HL-60/S4 treated with retinoic acid at 250 ng/mL for 4 days and 3 days (cell line): Measurements from ENCODE around the gene CD151.

ENCODE experiments used
- in situ Hi-C: fragments of 300-500 bp; cut with MboI; formaldehyde crosslinking; loops from 2 replicates; pipeline ENCODE4 v1.7.0; 2022; ENCODE audit warnings: low sequenced_read_pairs

The CD151 gene

DNA sequence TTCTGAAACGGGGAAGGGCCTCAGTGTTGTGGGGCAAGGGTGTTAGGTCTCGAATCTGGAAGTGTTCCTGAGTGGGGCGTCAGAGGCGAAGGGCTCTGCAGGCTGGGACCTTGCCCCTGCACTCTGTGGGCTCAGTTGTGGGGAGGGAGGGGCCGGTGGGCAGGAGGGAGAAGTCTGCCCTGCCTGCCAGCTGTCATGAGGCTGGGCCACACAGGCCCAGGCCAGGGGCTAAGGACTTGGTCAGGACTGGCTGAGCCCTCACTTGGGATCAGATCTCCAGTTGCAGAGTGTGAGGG, 4.9 kb upstream of the CD151 start, which contains the start of gene CRACR2B:
Gene CRACR2B, plus strand, starts transcription at position 23 of the 296 bp plus-strand sequence. CDS start 689 bp downstream, outside the sequence.
- in situ Hi-C loops = no loop called here

DNA sequence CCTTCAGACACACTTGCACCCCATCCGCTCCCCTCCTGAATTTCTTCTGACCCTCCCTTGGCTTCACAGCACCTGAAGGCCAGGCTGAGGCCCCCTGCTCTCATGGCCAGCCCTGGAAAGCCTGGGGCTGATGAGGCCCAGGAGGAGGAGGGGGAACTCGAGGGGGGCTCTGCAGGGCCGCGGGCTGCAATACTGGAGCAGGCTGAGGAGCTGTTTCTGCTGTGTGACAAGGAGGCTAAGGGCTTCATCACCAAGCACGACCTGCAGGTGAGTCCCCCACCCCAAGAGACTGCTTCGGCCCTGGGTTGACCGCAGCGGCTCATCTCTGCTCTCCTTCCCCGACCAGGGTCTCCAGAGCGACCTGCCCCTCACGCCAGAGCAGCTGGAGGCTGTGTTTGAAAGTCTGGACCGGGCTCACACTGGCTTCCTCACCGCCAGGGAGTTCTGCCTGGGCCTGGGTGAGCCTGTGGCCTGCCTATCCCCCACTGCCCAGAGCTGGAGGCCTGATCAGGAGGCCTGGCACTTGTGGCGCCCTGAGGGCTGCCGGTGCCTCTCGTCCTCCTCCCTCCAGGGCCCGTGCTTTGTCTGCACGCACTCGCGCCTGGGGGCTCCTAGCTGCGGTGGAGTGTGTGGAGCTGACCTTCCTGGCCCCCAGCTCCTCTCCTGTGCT, 4.1 kb upstream of the CD151 start:
- in situ Hi-C loops = no loop called here

DNA sequence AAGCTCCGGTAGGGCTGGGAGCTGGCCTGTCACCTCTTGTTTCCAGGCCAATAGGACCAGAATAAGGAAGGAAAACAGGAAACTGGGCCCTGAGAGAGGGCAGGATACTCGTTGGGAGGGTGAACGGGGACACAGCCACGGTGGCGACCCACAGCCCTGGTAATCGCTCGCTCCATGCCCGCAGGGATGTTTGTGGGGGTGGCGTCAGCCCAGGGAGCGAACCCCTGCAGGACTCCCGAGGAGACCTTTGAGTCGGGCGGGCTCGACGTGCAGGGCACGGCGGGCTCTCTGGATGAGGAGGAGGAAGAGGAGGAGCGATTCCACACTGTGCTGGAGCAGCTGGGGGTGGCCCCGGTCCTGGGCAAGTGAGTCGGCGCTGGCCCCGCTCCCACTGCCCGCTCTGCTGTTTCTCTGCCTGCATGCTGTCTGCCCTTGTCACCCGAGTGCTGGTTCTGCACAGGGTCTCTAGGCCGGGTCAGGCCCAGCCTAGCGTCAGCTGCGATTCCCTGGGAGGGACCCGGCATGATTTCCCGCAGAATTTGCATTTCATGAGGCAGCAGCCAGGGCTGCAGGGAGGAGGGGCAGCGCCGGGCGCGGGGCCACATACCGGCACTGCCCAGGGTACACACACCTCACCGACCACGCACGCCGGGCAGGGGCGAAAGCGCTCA, 3.4 kb upstream of the CD151 start:
- in situ Hi-C loops = no loop called here

DNA sequence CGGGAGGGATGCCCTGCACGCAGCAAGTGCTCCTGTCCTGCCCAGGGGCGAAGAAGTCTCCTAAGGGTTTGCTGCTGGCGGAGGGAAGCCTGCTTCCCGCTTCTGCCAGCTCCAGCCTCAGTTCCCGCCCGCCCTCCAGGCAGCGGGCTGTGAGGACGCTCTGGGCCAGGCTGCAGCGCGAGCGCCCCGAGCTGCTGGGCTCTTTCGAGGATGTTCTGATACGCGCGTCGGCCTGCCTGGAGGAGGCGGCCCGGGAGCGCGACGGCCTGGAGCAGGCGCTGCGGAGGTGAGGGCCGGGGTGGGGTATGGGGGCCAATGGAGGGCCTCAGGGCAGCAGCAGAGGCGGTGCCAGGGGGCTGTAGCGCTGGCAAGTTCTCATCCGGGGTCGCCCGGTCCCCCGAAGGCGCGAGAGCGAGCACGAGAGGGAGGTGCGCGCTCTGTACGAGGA, 2.9 kb upstream of the CD151 start:
- in situ Hi-C loops = no loop called here

DNA sequence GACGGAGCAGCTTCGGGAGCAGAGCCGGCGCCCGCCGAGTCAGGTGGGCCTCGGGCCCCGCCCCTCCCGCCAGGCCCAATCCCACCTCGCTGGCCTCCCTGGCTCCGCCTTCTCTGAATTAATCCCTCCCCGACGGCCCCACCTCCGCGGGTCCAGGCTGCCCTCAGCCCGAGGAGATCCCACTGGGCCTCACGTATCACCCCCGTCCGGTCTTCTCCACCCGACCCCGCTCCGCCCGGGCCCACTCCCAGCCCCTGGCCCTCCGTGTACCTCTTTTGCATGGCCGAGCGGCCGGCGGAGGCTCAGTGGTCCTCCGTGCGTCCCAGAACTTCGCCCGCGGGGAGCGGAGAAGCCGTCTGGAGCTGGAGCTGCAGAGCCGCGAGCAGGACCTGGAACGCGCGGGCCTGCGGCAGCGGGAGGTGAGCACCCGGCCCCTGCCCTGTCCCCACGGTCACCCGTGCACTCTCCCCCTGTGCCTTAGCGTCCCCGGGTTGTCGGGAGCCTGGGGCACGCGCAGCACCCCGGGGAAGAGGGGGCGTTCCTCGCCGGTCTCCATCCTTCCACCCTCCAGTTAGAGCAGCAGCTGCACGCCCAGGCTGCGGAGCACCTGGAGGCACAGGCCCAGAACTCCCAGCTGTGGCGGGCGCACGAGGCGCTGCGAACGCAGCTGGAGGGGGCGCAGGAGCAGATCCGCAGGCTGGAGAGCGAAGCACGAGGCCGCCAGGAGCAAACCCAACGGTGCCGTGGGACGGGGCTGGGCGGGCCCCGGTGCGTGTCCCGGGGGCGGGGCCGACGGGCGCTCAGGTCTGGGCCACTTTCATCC, 2.2 kb upstream of the CD151 start:
- in situ Hi-C loops = no loop called here

DNA sequence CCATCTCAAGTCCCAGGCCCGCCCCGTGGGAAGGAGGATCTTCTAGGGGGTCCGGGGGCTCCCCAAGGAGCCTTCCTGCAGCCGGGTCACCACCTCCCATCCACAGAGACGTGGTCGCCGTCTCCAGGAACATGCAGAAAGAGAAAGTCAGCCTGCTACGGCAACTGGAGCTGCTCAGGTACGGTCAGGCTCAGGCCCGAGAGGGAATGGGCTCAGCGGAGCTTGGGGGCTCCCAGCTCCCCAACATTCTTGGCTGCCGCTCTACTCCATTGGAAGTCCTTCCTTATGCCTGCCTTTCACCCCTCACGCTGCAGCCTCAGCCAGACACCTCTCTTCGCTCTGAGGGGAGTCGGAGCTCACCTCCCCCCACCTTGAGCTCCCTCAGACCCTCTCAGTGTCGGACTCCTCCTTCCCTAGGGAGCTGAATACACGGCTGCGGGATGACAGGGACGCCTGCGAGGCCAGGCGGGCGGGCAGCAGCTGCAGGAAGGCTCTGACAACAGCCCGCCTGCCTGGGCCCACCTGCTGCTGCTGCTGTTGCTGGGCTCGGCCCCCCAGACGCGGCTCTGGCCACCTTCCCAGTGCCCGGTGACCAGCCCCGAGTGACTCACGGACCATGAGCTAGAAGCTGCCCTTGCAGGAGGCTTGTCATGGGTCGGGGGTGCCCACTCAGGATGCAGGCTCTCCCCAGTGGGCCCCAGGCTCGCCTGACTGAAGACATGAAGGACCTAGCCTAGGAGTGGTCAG, 1.5 kb upstream of the CD151 start:
- in situ Hi-C loops = no loop called here

DNA sequence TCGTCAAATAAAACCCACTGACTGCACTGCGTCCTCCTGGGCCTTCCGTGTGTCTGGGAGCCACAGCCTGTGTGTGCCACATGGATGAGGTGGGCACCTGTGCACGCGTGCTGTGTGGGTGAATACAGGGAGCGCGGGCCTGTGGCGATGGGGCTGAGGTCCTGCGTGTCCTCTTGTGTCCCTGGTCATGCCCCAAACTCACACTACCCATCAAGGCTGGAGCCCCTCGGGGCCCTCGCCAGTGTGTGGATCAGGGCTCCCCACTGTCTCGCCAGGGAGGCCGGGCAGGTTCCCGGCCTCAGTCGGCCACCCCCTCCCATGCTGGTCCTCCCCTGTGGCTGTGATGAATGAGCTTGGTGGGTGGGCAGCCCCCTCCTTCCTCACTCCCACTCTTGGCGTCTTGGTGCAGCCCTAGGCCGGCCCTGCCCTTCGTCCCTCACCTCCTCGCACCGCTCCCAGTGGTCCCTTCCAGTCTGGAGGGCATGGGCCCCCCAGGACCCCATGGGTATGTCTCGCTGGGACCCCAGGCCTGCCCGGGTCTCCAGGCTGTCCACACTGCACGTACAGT, 707 bp upstream of the CD151 start:
- in situ Hi-C loops = no loop called here

DNA sequence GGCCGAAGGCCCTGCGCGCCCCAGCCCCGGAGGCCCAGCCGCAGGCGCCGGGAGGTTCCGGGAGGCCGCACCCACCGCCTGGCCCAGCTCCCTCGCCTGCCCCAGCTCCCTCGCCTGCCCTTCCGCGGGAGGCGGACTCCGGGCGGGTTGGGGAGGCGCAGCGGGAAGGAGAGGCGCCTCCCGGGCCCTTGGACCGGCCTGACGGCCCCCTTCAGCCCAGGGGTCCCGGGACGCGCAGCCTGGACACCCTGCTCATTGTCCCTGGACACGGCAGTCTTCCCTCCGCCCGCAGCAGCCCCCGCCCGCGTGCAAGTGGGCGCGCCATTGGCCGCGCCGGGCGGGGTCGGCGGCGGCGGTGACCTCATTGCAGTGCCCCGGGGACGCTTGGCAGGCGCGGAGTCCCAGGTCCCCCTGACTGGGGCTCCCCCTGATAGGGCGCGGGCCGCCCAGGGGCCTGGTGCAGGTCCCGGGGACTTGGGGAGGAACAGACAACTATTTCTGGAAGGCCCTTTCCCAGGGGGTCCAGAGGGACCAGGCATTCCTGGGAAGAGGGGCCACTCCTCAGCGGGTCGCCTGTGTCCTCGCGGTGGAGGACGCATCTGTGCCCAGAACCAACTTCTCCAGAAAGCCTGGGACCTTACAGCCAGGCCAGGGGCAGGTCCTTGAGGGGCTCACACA, 501 bp downstream of the CD151 start:
- in situ Hi-C loops = no loop called here

DNA sequence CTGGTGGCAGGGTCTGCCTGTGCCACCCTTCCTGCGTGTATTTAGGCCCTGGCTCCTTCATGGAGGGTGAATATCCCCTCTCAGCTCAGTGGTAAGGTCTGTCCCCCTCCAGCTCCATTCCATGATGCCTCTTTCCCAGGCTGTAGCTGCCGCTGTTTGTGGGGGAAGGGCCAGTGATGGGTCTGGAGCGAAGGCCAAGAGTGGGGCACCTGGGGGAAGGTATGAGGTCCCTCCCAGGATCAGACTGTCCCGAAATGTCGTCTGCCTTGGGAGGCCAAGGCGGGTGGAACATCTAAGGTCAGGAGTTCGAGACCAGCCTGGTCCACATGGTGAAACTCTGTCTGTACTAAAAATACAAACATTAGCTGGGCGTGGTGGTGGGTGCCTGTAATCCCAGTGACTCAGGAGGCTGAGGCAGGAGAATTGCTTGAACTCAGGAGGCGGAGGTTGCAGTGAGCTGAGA, 1.1 kb downstream of the CD151 start:
- in situ Hi-C loops = no loop called here

DNA sequence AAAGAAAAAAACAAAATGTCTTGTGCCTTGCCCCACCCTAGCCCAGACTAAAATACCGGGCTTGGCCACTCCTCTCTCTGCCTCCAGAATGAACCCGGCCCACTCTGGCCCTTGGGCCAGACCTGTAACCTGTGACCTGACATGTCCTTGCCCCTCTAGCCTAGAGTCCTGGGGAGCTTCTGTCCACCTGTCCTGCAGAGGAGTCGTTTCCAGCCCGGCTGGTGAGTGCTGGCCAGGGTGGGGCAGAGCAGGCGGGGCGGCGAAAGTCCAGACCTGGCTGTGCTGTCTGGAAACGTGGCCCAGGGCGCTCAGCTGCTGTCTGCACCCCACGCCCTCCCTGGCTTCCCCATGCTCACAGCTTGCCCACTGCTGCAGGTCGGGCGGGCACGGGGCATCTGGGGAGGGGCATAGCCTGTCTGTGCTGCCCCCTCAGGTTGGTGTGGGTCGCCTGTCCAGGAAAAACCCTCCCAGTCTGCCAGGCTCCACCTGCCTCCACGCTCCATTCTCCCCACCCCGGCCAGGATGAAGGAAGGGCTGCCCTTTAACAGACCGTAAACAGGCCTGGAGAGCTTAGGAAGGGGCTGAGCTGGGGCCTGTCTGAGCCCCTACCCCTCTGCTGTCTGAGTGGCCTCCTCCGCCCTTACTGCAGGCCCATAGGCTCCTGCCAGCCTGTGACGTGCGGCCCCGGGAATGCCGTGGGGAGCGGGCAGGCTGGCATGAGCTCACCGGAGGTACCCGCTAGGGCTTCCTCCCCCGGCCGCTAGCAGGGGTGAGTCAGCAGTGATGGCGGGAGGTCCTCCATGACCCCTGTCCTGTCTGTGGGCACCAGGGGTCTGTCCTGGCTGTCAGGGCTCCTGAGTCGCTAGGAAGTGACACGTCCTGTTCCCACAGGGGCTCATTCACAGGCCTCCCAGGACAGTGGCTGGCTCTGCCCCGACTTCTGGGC, 1.9 kb downstream of the CD151 start:
- in situ Hi-C loops = no loop called here

DNA sequence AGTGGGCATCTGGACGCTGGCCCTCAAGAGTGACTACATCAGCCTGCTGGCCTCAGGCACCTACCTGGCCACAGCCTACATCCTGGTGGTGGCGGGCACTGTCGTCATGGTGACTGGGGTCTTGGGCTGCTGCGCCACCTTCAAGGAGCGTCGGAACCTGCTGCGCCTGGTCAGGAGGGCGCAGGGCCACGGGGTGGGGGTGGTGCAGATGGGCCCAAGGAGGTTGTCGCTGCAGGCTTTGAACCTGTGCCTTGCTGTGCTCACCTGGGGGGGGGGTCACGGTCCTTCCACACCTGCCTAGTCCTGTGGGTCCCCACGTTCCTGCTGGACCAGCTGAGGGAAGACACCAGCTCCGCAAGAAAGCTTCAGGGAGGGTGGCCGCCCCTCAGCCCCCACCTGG, 3.5 kb downstream of the CD151 start:
- in situ Hi-C loops = no loop called here

DNA sequence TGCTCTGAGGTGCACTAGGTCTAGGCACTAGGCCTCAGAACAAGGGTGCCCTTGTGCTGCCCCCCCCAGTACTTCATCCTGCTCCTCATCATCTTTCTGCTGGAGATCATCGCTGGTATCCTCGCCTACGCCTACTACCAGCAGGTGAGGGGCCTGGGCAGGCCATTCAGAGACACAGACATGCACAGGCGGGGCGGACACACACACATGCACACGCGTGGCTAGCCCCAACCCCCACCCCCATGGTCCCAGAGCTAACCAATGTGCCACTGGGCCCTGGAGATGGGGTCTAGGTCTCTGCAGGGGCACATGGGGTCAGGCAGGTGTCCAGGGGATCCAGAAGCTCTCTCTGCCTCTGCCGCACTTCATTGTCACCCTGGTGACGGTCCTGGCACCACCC, 3.9 kb downstream of the CD151 start:
- in situ Hi-C loops = no loop called here

DNA sequence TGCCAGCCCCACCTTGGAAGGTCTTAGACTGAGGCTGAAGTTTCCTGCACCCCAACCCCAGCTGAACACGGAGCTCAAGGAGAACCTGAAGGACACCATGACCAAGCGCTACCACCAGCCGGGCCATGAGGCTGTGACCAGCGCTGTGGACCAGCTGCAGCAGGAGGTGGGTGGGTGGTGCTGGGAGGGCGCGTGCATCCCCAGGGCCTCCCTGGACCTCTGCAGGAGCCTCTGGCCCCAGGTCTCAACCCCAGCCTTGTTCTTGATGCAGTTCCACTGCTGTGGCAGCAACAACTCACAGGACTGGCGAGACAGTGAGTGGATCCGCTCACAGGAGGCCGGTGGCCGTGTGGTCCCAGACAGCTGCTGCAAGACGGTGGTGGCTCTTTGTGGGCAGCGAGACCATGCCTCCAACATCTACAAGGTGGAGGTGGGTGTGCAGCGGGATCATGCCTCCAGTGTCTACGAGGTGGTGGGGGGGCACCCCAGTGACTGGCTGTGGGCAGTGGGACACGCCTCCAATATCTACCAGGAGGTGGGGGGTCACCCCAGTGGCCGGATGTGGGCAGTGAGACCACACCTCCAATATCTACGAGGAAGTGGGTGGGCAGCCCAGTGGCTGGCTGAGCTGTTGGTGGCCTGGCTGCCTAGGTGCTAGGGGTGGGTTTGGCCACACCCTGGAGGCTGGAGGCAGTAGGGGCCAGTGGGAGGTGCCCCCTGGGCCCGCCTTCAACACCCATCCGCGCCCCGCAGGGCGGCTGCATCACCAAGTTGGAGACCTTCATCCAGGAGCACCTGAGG, 4.6 kb downstream of the CD151 start:
- in situ Hi-C loops = no loop called here

DNA sequence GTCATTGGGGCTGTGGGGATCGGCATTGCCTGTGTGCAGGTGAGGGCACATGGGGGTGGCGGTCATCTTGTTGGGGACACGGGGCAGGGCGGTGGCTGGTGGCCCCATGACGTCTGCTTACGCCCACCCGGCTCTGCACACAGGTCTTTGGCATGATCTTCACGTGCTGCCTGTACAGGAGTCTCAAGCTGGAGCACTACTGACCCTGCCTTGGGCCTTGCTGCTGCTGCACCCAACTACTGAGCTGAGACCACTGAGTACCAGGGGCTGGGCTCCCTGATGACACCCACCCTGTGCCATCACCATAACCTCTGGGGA, 5.2 kb downstream of the CD151 start:
- in situ Hi-C loops = no loop called here

DNA sequence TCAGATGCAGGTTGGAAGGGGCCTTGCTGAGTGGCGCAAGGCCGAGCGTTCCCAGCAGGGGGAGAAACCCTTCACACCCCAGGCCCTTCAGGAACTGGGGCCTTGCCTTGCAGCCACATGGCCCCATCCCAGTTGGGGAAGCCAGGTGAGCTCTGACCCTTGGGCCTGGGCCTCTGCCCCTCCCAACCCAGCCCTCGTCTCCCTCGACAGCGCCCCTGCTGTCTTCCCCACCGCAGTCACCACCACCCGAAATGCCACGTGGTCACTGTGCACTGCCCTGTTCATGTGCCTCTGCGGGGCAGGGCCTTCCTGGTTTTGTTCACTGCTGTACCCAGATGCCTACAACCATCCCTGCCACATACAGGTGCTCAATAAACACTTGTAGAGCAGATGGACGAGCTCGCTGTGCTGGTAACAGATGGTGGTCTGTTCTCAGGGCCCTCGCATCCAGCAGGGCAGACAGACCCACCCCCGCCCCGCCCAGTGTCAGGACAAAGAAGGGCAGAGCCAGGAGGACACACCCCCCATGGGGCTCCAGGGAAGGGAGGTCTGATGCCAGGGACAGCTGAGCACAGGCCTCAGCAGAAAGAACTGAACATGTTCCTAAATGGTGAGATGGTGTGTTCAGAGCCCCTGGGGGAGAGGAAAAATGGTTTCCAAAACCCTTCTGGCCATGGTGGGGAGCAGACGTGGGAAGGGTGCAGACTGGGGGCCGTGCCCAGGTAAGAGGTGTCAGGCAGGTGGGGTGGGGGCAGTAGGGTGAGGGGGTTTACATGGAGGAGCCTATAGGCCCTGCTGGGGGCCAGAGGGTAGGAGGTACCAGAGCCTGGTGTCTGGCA, 5.9 kb downstream of the CD151 start:
- in situ Hi-C loops = no loop called here

DNA sequence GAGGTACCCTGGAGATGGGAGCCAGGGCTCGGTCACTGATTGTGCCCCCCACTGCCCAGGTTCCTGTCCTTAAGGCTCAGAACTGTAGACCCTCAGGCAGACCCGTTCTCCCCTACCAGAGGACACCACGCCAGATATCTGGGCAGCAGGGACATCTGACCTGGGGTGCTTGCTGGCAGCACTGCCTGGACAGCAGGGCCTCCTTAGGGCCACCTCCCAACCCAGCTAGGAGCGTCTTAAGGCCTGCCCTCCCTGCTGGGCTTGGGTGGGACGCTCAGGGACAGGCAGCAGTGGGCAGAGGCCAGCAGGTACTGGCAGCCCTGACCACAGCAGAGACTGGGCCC, 6.5 kb downstream of the CD151 start:
- in situ Hi-C loops = no loop called here

DNA sequence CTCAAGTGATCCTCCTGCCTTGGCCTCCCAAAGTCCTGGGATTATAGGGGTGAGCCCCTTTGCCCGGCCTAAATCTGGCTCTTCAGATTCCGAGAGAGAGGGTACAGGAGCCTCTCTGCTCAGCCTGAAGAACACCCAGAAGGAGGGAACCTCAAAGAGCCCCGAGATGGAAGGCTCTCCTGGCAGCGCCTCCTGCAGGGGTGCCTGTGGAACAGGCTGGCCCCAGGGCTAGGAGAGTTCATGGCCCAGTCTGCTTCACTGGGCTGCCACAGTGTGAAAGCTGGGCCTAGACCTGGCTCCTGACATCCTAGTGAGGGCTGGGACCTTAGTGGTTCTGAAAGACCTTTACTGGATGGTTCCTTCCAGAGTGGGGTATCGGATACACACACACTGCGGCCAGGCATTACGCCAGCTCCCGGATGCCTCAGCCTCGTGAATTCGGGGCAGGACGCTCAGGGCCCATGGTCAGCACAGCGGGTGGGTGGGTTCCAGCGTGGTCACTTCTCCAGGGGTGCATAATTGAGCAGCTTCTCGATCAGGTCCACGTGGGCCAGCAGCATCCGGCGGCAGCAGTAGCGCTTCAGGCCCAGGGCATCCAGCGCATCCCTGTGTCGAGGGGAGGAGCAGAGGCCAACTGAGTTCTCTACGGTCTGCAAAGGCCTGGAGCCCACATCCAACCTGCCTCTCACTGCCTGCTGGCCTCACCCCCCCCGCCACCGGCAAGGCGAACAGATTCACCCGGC, 7.3 kb downstream of the CD151 start:
- in situ Hi-C loops = no loop called here
